SU-DHL-6 (cell line): ENCODE results near the gene KRT16.
"Not testable (repeated sequence)": the region's sequence is repeated elsewhere in the genome, so short reads cannot be mapped to it uniquely, and the experiment has no call there.

ENCODE experiments used
- CTCF ChIP-seq: fragments of 200-600 bp; sonication (generic); IDR thresholded peaks from one replicate; pipeline ENCODE4 v1.5.1; 2017; ENCODE audit warnings: antibody characterized with exemption, mild to moderate bottlenecking, low read length, moderate library complexity; ENCODE audit not compliant: insufficient read depth, poor library complexity, severe bottlenecking
- EZH2phosphoT487 ChIP-seq: fragments of 200-600 bp; sonication (generic), shearing (Covaris generic); conservative IDR thresholded peaks from 2 replicates; pipeline ENCODE4 v1.6.1; 2018; ENCODE audit warnings: mild to moderate bottlenecking, antibody characterized with exemption, low read length, moderate library complexity, mixed read lengths

DNA sequence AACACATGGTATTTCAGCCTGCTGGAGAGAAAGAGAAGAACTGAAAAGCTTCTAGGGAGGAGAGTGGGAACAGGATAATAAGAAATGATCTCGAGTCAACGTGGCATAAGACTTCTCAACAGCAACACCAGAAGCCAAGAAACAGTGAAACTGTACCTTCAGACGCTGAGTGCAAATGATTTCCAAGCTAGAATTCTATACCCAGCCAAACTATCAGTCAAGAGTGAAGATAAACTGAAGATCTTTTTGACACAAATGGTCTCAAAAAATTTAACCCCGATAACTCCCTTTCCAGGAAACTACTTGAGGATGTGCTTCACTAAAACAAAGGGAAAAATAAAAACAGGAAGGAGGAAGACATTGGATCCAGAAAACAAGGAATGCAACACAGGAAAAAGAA is 5.6 kb downstream of the KRT16 start:
- TF ChIP-seq CTCF, EZH2phosphoT487: not testable (repeated sequence)
